ENCODE results near the gene ARHGEF26.

Gene ARHGEF26

GRCh38 chr3:154137036-154137435 lies 15.8 kb downstream of the ARHGEF26 start:
- Histone ChIP-seq H3K27ac (ENCODE audit: low read depth, low read length) (no peak overlapping the region), H3K9me3 (ENCODE audit: low read length) (no peaks in the 10 kb centered on the region), H3K36me3 (ENCODE audit: insufficient read depth, low read length) (no peaks in the 10 kb centered on the region), H3K4me1 (ENCODE audit: insufficient read depth, low read length) (peaks cover 19% of the 10 kb centered on the region), H3K4me3 (ENCODE audit: low read depth in 1 of 2, low read length in 2 of 2) (no peak overlapping the region), H3K27me3 (ENCODE audit: control insufficient read depth in 1 of 2, insufficient read depth in 2 of 2, low read length in 2 of 2) (no peaks in the 10 kb centered on the region), H3K9ac (ENCODE audit: low read length) (no peak overlapping the region)

- Histone ChIP-seq H3K4me3 (ENCODE audit: low read depth in 1 of 2, low read length in 2 of 2) (no peak overlapping the region), H3K27me3 (ENCODE audit: control insufficient read depth in 1 of 2, insufficient read depth in 2 of 2, low read length in 2 of 2) (no peaks in the 10 kb centered on the region), H3K9ac (ENCODE audit: low read length) (no peak overlapping the region), H3K9me3 (ENCODE audit: low read length) (no peaks in the 10 kb centered on the region), H3K36me3 (ENCODE audit: insufficient read depth, low read length) (no peaks in the 10 kb centered on the region), H3K4me1 (ENCODE audit: insufficient read depth, low read length) (peaks cover 22% of the 10 kb centered on the region), H3K27ac (ENCODE audit: low read depth, low read length) (no peak overlapping the region)
Measured at GRCh38 chr3:154139996-154140436, 18.8 kb downstream of the ARHGEF26 start.

GRCh38 chr3:154142608-154143007 lies 21.4 kb downstream of the ARHGEF26 start:
- Histone ChIP-seq H3K27ac (ENCODE audit: low read depth, low read length) (no peak overlapping the region), H3K27me3 (ENCODE audit: control insufficient read depth in 1 of 2, insufficient read depth in 2 of 2, low read length in 2 of 2) (no peaks in the 10 kb centered on the region), H3K4me1 (ENCODE audit: insufficient read depth, low read length) (peaks cover 22% of the 10 kb centered on the region), H3K9ac (ENCODE audit: low read length) (no peak overlapping the region), H3K9me3 (ENCODE audit: low read length) (no peaks in the 10 kb centered on the region), H3K4me3 (ENCODE audit: low read depth in 1 of 2, low read length in 2 of 2) (no peak overlapping the region), H3K36me3 (ENCODE audit: insufficient read depth, low read length) (no peaks in the 10 kb centered on the region)

GRCh38 chr3:154143873-154144272 lies 22.7 kb downstream of the ARHGEF26 start:
- Histone ChIP-seq H3K9ac (ENCODE audit: low read length) (no peak overlapping the region), H3K36me3 (ENCODE audit: insufficient read depth, low read length) (no peaks in the 10 kb centered on the region), H3K9me3 (ENCODE audit: low read length) (no peaks in the 10 kb centered on the region), H3K27ac (ENCODE audit: low read depth, low read length) (no peak overlapping the region), H3K27me3 (ENCODE audit: control insufficient read depth in 1 of 2, insufficient read depth in 2 of 2, low read length in 2 of 2) (no peaks in the 10 kb centered on the region), H3K4me3 (ENCODE audit: low read depth in 1 of 2, low read length in 2 of 2) (no peak overlapping the region), H3K4me1 (ENCODE audit: insufficient read depth, low read length) (peaks cover 22% of the 10 kb centered on the region)

- H3K4me1 ChIP-seq (ENCODE audit: insufficient read depth, low read length) = peaks cover 22% of the 10 kb centered on the region
Measured at GRCh38 chr3:154144825-154145465, 23.8 kb downstream of the ARHGEF26 start.

GRCh38 chr3:154148541-154148940 lies 27.4 kb downstream of the ARHGEF26 start:
- H3K9ac ChIP-seq (ENCODE audit: low read length) = no peak overlapping the region
- no peaks in the 10 kb centered on the region for H3K27me3 ChIP-seq (ENCODE audit: control insufficient read depth in 1 of 2, insufficient read depth in 2 of 2, low read length in 2 of 2)
- H3K9me3 ChIP-seq (ENCODE audit: low read length) = no peaks in the 10 kb centered on the region
- no peak overlapping the region for H3K27ac ChIP-seq (ENCODE audit: low read depth, low read length)
- H3K4me1 ChIP-seq (ENCODE audit: insufficient read depth, low read length) = peaks cover 22% of the 10 kb centered on the region
- peaks cover 10% of the 10 kb centered on the region for H3K36me3 ChIP-seq (ENCODE audit: insufficient read depth, low read length)
- H3K4me3 ChIP-seq (ENCODE audit: low read depth in 1 of 2, low read length in 2 of 2) = no peak overlapping the region

More at GRCh38 chr3:154144825-154145465, 23.8 kb downstream of the ARHGEF26 start:
- no peaks in the 10 kb centered on the region for H3K27me3 ChIP-seq (ENCODE audit: control insufficient read depth in 1 of 2, insufficient read depth in 2 of 2, low read length in 2 of 2)
- no peak overlapping the region for H3K27ac ChIP-seq (ENCODE audit: low read depth, low read length)
- no peaks in the 10 kb centered on the region for H3K9me3 ChIP-seq (ENCODE audit: low read length)
- H3K4me3 ChIP-seq (ENCODE audit: low read depth in 1 of 2, low read length in 2 of 2) = no peak overlapping the region
- H3K9ac ChIP-seq (ENCODE audit: low read length) = no peak overlapping the region
- H3K36me3 ChIP-seq (ENCODE audit: insufficient read depth, low read length) = peaks cover 1% of the 10 kb centered on the region

GRCh38 chr3:154149286-154149685 lies 28.1 kb downstream of the ARHGEF26 start:
- no peak overlapping the region for H3K4me3 ChIP-seq (ENCODE audit: low read depth in 1 of 2, low read length in 2 of 2)
- no peak overlapping the region for H3K27ac ChIP-seq (ENCODE audit: low read depth, low read length)
- H3K27me3 ChIP-seq (ENCODE audit: control insufficient read depth in 1 of 2, insufficient read depth in 2 of 2, low read length in 2 of 2) = no peaks in the 10 kb centered on the region
- no peaks in the 10 kb centered on the region for H3K9me3 ChIP-seq (ENCODE audit: low read length)
- no peak overlapping the region for H3K9ac ChIP-seq (ENCODE audit: low read length)
- H3K36me3 ChIP-seq (ENCODE audit: insufficient read depth, low read length) = peaks cover 10% of the 10 kb centered on the region
- peaks cover 15% of the 10 kb centered on the region for H3K4me1 ChIP-seq (ENCODE audit: insufficient read depth, low read length)

GRCh38 chr3:154151969-154152368 lies 30.8 kb downstream of the ARHGEF26 start:
- no peak overlapping the region for H3K4me3 ChIP-seq (ENCODE audit: low read depth in 1 of 2, low read length in 2 of 2)

GRCh38 chr3:154152741-154153140 lies 31.6 kb downstream of the ARHGEF26 start:
- Histone ChIP-seq H3K9me3 (ENCODE audit: low read length) (no peaks in the 10 kb centered on the region), H3K27ac (ENCODE audit: low read depth, low read length) (no peak overlapping the region), H3K4me3 (ENCODE audit: low read depth in 1 of 2, low read length in 2 of 2) (no peak overlapping the region), H3K36me3 (ENCODE audit: insufficient read depth, low read length) (peaks cover 10% of the 10 kb centered on the region), H3K9ac (ENCODE audit: low read length) (no peak overlapping the region), H3K27me3 (ENCODE audit: control insufficient read depth in 1 of 2, insufficient read depth in 2 of 2, low read length in 2 of 2) (no peaks in the 10 kb centered on the region), H3K4me1 (ENCODE audit: insufficient read depth, low read length) (no peaks in the 10 kb centered on the region)

More at GRCh38 chr3:154151969-154152368, 30.8 kb downstream of the ARHGEF26 start:
- Histone ChIP-seq H3K9me3 (ENCODE audit: low read length) (no peaks in the 10 kb centered on the region), H3K27me3 (ENCODE audit: control insufficient read depth in 1 of 2, insufficient read depth in 2 of 2, low read length in 2 of 2) (no peaks in the 10 kb centered on the region), H3K36me3 (ENCODE audit: insufficient read depth, low read length) (peaks cover 10% of the 10 kb centered on the region), H3K27ac (ENCODE audit: low read depth, low read length) (no peak overlapping the region), H3K9ac (ENCODE audit: low read length) (no peak overlapping the region), H3K4me1 (ENCODE audit: insufficient read depth, low read length) (no peaks in the 10 kb centered on the region)

GRCh38 chr3:154156530-154156929 lies 35.3 kb downstream of the ARHGEF26 start:
- no peak overlapping the region for H3K27ac ChIP-seq (ENCODE audit: low read depth, low read length)
- H3K27me3 ChIP-seq (ENCODE audit: control insufficient read depth in 1 of 2, insufficient read depth in 2 of 2, low read length in 2 of 2) = no peaks in the 10 kb centered on the region
- H3K9me3 ChIP-seq (ENCODE audit: low read length) = no peaks in the 10 kb centered on the region
- H3K9ac ChIP-seq (ENCODE audit: low read length) = no peak overlapping the region
- H3K4me3 ChIP-seq (ENCODE audit: low read depth in 1 of 2, low read length in 2 of 2) = no peak overlapping the region
- peaks cover 4% of the 10 kb centered on the region for H3K4me1 ChIP-seq (ENCODE audit: insufficient read depth, low read length)
- H3K36me3 ChIP-seq (ENCODE audit: insufficient read depth, low read length) = peaks cover 3% of the 10 kb centered on the region

GRCh38 chr3:154161806-154162205 lies 40.6 kb downstream of the ARHGEF26 start:
- Histone ChIP-seq H3K4me1 (ENCODE audit: insufficient read depth, low read length) (peaks cover 15% of the 10 kb centered on the region), H3K27ac (ENCODE audit: low read depth, low read length) (no peak overlapping the region), H3K4me3 (ENCODE audit: low read depth in 1 of 2, low read length in 2 of 2) (no peak overlapping the region), H3K36me3 (ENCODE audit: insufficient read depth, low read length) (no peaks in the 10 kb centered on the region), H3K27me3 (ENCODE audit: control insufficient read depth in 1 of 2, insufficient read depth in 2 of 2, low read length in 2 of 2) (no peaks in the 10 kb centered on the region), H3K9ac (ENCODE audit: low read length) (no peak overlapping the region), H3K9me3 (ENCODE audit: low read length) (no peaks in the 10 kb centered on the region)

- Histone ChIP-seq H3K4me1 (ENCODE audit: insufficient read depth, low read length) (peaks cover 22% of the 10 kb centered on the region), H3K27me3 (ENCODE audit: control insufficient read depth in 1 of 2, insufficient read depth in 2 of 2, low read length in 2 of 2) (no peaks in the 10 kb centered on the region), H3K36me3 (ENCODE audit: insufficient read depth, low read length) (no peaks in the 10 kb centered on the region), H3K9me3 (ENCODE audit: low read length) (no peaks in the 10 kb centered on the region), H3K9ac (ENCODE audit: low read length) (no peak overlapping the region), H3K27ac (ENCODE audit: low read depth, low read length) (no peak overlapping the region), H3K4me3 (ENCODE audit: low read depth in 1 of 2, low read length in 2 of 2) (no peak overlapping the region)
Measured at GRCh38 chr3:154164387-154164786, 43.2 kb downstream of the ARHGEF26 start.

Measured in muscle layer of colon (tissue), 2 donors.